GM12878 (cell line): ENCODE results near the gene SON. TPM values are rescaled to one million over a fixed set of nuclear protein-coding genes. Genes with fewer than 3 reads are reported as not detected.

Experiments used
- ATAC-seq: fragments of 200-7000 bp; cut with Tn5 transposase; 3 replicates; pipeline ENCODE4 v1.9.1; 2020; ENCODE audit warnings: mild to moderate bottlenecking, moderate library complexity
- BruUV-seq: library from RNA; stranded (reverse); fragments of 400-500 nt; replicated peaks from 2 replicates; lab custom pipeline; 2021; lab: Mats Ljungman, UMichigan
- CTCF ChIA-PET: fragments of 300-600 bp; sonication (Branson Sonifier 250); formaldehyde crosslinking; extraction: SDS; loops from one replicate; lab custom pipeline; 2021; ENCODE audit warnings: inconsistent platforms; lab: Yijun Ruan, JAX
- POLR2A ChIA-PET: fragments of 350-600 bp; formaldehyde crosslinking; extraction: SDS; loops from one replicate; lab custom pipeline; 2021; ENCODE audit warnings: inconsistent platforms; lab: Charles Lee
- RAD21 ChIA-PET: fragments of 300-600 bp; sonication (Branson Sonifier 250); formaldehyde crosslinking; loops from one replicate; lab custom pipeline; 2023; ENCODE audit warnings: antibody characterized with exemption; ENCODE audit not compliant: unreplicated experiment; lab: Charles Lee
- SMC1A ChIA-PET: fragments of 300-600 bp; sonication (Branson Sonifier 250); formaldehyde crosslinking; loops from one replicate; lab custom pipeline; 2023; ENCODE audit not compliant: unreplicated experiment, uncharacterized antibody; lab: Charles Lee
- DNase-seq: peaks from one replicate; pipeline ENCODE4 v3.0.0-alpha.2; 2011; ENCODE audit warnings: low read depth, low spot score
- FAIRE-seq: peaks from 3 replicates; lab custom pipeline; 2011; peaks lifted over from hg19 to GRCh38; lab: Jason Lieb, UNC
- H2AFZ ChIP-seq: 2 replicates; pipeline ENCODE4 v1.6.0; 2011; ENCODE audit warnings: low read depth, low read length, control low read depth; ENCODE audit not compliant: control insufficient read depth
- H3K27ac ChIP-seq: 2 replicates; pipeline ENCODE4 v1.5.1; 2011; ENCODE audit warnings: control low read depth; ENCODE audit not compliant: control insufficient read depth, insufficient read depth
- H3K27me3 ChIP-seq, 2 experiments: replicated peaks in 1 of 2; 2 replicates each; pipeline versions ENCODE4 v1.6.0 to v1.6.1; 2011; ENCODE audit warnings: low read length in 1 of 2; ENCODE audit not compliant: control insufficient read depth in 2 of 2, insufficient read depth in 2 of 2
- H3K36me3 ChIP-seq, 2 experiments: 2 replicates each; pipeline ENCODE4 v1.5.1; 2011; ENCODE audit warnings: low read length in 1 of 2; ENCODE audit not compliant: control insufficient read depth in 2 of 2, insufficient read depth in 2 of 2
- H3K4me1 ChIP-seq: 2 replicates; pipeline ENCODE4 v1.6.1; 2011; ENCODE audit warnings: mild to moderate bottlenecking, low read length, moderate library complexity, mixed read lengths; ENCODE audit not compliant: control insufficient read depth, insufficient read depth
- H3K4me2 ChIP-seq: 2 replicates; pipeline ENCODE4 v1.6.0; 2011; ENCODE audit warnings: control low read depth; ENCODE audit not compliant: control insufficient read depth, insufficient read depth
- H3K4me3 ChIP-seq: fragments of 200-600 bp; sonication (generic); 2 replicates; pipeline ENCODE4 v1.5.1; 2016
- H3K79me2 ChIP-seq: 2 replicates; pipeline ENCODE4 v1.6.0; 2011; ENCODE audit warnings: low read length; ENCODE audit not compliant: control insufficient read depth, insufficient read depth
- H3K9ac ChIP-seq: 2 replicates; pipeline ENCODE4 v1.8.0; 2011; ENCODE audit warnings: low read length, control low read depth, mixed read lengths; ENCODE audit not compliant: control insufficient read depth, insufficient read depth
- H3K9me3 ChIP-seq: replicated peaks from 3 replicates; pipeline ENCODE4 v1.5.1; 2011; ENCODE audit warnings: mild to moderate bottlenecking, low read length; ENCODE audit not compliant: control insufficient read depth, insufficient read depth
- H4K20me1 ChIP-seq: 2 replicates; pipeline ENCODE4 v1.6.0; 2011; ENCODE audit not compliant: control insufficient read depth, insufficient read depth
- BHLHE40 ChIP-seq, 2 experiments: fragments of 450-650 bp in 1 of 2; IDR thresholded peaks; 2 replicates each; pipeline ENCODE4 v1.6.1; 2011 to 2017; ENCODE audit warnings: low read depth in 2 of 2, borderline replicate concordance in 1 of 2, improper control_type of control experiment in 1 of 2, low read length in 1 of 2, mild to moderate bottlenecking in 1 of 2
- CEBPB ChIP-seq, 2 experiments: fragments of 150-350 bp in 1 of 2; IDR thresholded peaks; 2 replicates each; pipeline ENCODE4 v1.6.1; 2012 to 2014; ENCODE audit warnings: low read depth in 2 of 2, low read length in 2 of 2, borderline replicate concordance in 1 of 2, inconsistent platforms in 1 of 2
- FOXK2 ChIP-seq: fragments of 450-650 bp; IDR thresholded peaks from 2 replicates; pipeline ENCODE4 v1.6.1; 2017; ENCODE audit warnings: mild to moderate bottlenecking, moderate library complexity
- FOXM1 ChIP-seq: IDR thresholded peaks from 2 replicates; pipeline ENCODE4 v1.6.1; 2012; ENCODE audit warnings: low read depth, mild to moderate bottlenecking, inconsistent platforms, low read length, moderate library complexity
- JUNB ChIP-seq: IDR thresholded peaks from 2 replicates; pipeline ENCODE4 v1.6.1; 2016; ENCODE audit warnings: antibody characterized with exemption, mild to moderate bottlenecking
- KLF5 ChIP-seq: fragments of 450-650 bp; IDR thresholded peaks from 2 replicates; pipeline ENCODE4 v1.6.1; 2014; ENCODE audit warnings: mild to moderate bottlenecking; ENCODE audit not compliant: partially characterized antibody
- MEF2B ChIP-seq: fragments of 450-650 bp; IDR thresholded peaks from 2 replicates; pipeline ENCODE4 v1.6.1; 2018; ENCODE audit warnings: mild to moderate bottlenecking, moderate library complexity; ENCODE audit not compliant: partially characterized antibody, poor library complexity, severe bottlenecking
- NFXL1 ChIP-seq: fragments of 450-650 bp; IDR thresholded peaks from 2 replicates; pipeline ENCODE4 v1.6.1; 2017; ENCODE audit warnings: antibody characterized with exemption, mild to moderate bottlenecking, borderline replicate concordance
- NRF1 ChIP-seq: conservative IDR thresholded peaks from 2 replicates; pipeline ENCODE4 v1.6.1; 2011; ENCODE audit warnings: mild to moderate bottlenecking, low read depth, low read length, improper control_type of control experiment
- POU2F2 ChIP-seq: IDR thresholded peaks from 3 replicates; pipeline ENCODE4 v1.6.1; 2011; ENCODE audit warnings: low read depth, mild to moderate bottlenecking, low read length, borderline replicate concordance
- SRF ChIP-seq, 2 experiments: IDR thresholded peaks; 2 replicates each; pipeline ENCODE4 v1.6.1; 2011; ENCODE audit warnings: low read depth in 2 of 2, low read length in 2 of 2, mild to moderate bottlenecking in 1 of 2, moderate library complexity in 1 of 2
- SUPT20H ChIP-seq: IDR thresholded peaks from 2 replicates; pipeline ENCODE4 v1.6.1; 2011; ENCODE audit warnings: low read depth, mild to moderate bottlenecking, low read length, moderate library complexity, borderline replicate concordance; ENCODE audit not compliant: control insufficient read depth
- YBX1 ChIP-seq: fragments of 450-650 bp; IDR thresholded peaks from 2 replicates; pipeline ENCODE4 v1.6.1; 2016; ENCODE audit warnings: antibody characterized with exemption
- ZNF207 ChIP-seq: fragments of 450-650 bp; IDR thresholded peaks from 2 replicates; pipeline ENCODE4 v1.6.1; 2014; ENCODE audit warnings: antibody characterized with exemption, mild to moderate bottlenecking, borderline replicate concordance
- ZSCAN29 ChIP-seq: fragments of 450-650 bp; IDR thresholded peaks from 2 replicates; pipeline ENCODE4 v1.6.1; 2017; ENCODE audit warnings: mild to moderate bottlenecking, moderate library complexity
- WGBS: methylation state at CpG from one replicate; pipeline ENCODE4 v1.1.6; 2016; ENCODE audit warnings: low lambda C conversion rate; ENCODE audit not compliant: insufficient replicate concordance, insufficient coverage; ENCODE audit errors: missing lambda C conversion rate; 5-methylcytosine and 5-hydroxymethylcytosine counted together
- in situ Hi-C: fragments of 300-500 bp; cut with MboI; formaldehyde crosslinking; loops from 9 replicates; pipeline ENCODE4 v1.14.3; 2018; ENCODE audit warnings: mixed read lengths
- intact Hi-C: fragments of 100-400 bp; cut with micrococcal nuclease; formaldehyde crosslinking; loops from one replicate; pipeline ENCODE4 v1.14.2; 2022; ENCODE audit not compliant: unreplicated experiment
- polyA plus RNA-seq, 11 experiments: library from polyadenylated mRNA; depleted of rRNA in 4 of 11; unstranded in 6 of 11; stranded (reverse) in 5 of 11; fragments of >200 nt; fragmentation: Nextera tagmentation in 4 of 11; fragmentation: Illumina TruSeq in 1 of 11; extraction: Ambion mirVana in 4 of 11; extraction: Trizol in 1 of 11; gene quantifications; 1 replicate in 1 of 11; 2 replicates in 10 of 11; pipeline versions ENCODE4 v1.2.1 to v1.2.3, GENCODE V29; 2011 to 2016; ENCODE audit warnings: inconsistent platforms in 2 of 11, missing spikeins in 2 of 11, low read depth in 1 of 11
- total RNA-seq, 4 experiments: library from RNA; depleted of rRNA in 3 of 4; stranded (reverse); fragments of >200 nt in 3 of 4; fragmentation: Illumina TruSeq in 1 of 4; extraction: Trizol in 1 of 4; gene quantifications; 2 replicates each; pipeline versions ENCODE4 v1.2.1 to v1.2.3, GENCODE V29; 2013 to 2021
- TF ChIP-seq, protein P1 (sequence below): IDR thresholded peaks from 2 replicates; pipeline ENCODE4 v1.6.1; 2011; ENCODE audit warnings: low read depth, mild to moderate bottlenecking, low read length, moderate library complexity, borderline replicate concordance; ENCODE audit errors: extremely low read depth
- TF ChIP-seq, protein P2 (sequence below): fragments of 450-650 bp; formaldehyde crosslinking; IDR thresholded peaks from 2 replicates; pipeline ENCODE4 v1.4.0; 2022; ENCODE audit warnings: mild to moderate bottlenecking, moderate library complexity
- TF ChIP-seq, protein P3 (sequence below): IDR thresholded peaks from 2 replicates; pipeline ENCODE4 v1.6.1; 2011; ENCODE audit warnings: borderline replicate concordance, low read depth, mild to moderate bottlenecking, moderate library complexity, low read length; ENCODE audit not compliant: insufficient read depth, poor library complexity, severe bottlenecking

Gene SON
- total and polyA plus RNA-seq, 10 of the 15 experiments (the other 5 are each of a cell fraction or from before 2014, with no cell fraction given): 95.7 to 788 (median 251) TPM

DNA sequence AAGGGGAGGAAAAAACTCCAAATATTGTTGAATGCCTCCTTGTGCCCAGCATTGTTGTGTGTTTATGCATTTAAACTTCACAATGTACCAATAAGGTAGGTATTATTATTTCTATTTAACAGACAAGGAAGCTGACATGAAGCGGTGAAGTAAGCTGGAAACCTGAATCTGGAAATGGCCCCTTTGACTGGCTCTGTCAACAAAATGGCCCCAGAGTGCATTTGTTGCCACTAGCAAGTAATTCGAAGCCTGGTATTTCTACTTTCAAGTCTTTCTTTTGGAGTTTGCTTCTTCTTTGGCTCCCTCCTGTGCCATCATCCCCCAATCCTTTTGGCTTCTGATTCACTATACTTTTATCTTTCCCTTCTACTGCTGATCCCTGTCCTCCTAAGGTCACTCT, 75.6 kb downstream of the SON start (continued):
- TF ChIP-seq, protein P1, sequence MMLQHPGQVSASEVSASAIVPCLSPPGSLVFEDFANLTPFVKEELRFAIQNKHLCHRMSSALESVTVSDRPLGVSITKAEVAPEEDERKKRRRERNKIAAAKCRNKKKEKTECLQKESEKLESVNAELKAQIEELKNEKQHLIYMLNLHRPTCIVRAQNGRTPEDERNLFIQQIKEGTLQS: no peak

DNA sequence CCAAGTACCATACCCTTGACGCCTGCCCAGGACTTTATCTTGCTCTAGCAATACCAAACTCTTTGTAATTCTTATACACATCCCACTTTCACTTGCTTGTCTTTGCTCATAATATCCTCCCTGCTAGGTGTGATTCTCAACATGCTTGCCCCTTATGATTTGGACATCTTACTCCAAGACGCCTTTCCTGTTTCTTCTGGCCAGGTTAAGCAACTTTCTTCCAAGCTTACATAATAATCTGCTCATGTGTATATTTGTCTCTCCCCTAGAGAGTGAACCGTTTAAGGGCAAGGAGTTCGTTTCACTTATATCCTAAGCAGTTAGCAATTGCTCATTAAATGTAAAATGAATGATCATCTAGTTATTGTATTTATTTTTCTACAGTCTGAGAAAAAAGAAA, 76.9 kb downstream of the SON start:
- WGBS: 91% methylated on average over 4 of the region's 4 CpGs
- Histone ChIP-seq H3K9ac (no peak overlapping the region), H3K27ac (no peak overlapping the region), H3K79me2 (no peaks in the 10 kb centered on the region), H2AFZ (no peak overlapping the region), H3K4me3 (no peak overlapping the region), H3K36me3 (peaks cover 0 to 4% of the 10 kb centered on the region in 2 experiments; a peak in 1 of 4 replicates), H3K4me2 (no peak overlapping the region), H3K27me3 (no peaks in the 10 kb centered on the region), H3K4me1 (no peaks in the 10 kb centered on the region)
- BruUV-seq: no TSS peak
- ChIA-PET POLR2A (interaction anchor here (0.6 kb wide), 2 partner anchors 22 to 902 kb away, joined by 3 read pairs; partner anchors contain the start of gene CRYZL1), CTCF (interaction anchor here (4.5 kb wide), 1 partner anchor 14 kb away, joined by 27 read pairs; no protein-coding TSS in a partner anchor), RAD21 (no interaction called here)
- ATAC-seq: no peak
- in situ Hi-C loops (no loop called here), intact Hi-C loops (no loop called here)
- DNase-seq: no peak
- TF ChIP-seq POU2F2 (no peak), ZNF207 (no peak), YBX1 (no peak), SUPT20H (no peak), FOXM1 (no peak), BHLHE40 (IDR thresholded peaks at IDR 0.05; ENCODE audit: borderline replicate concordance in 1 of 2, low read depth in 2 of 2, low read length in 1 of 2) (no peak), ZSCAN29 (no peak), KLF5 (no peak), JUNB (no peak), SRF (IDR thresholded peaks at IDR 0.05; ENCODE audit: low read depth in 2 of 2, low read length in 2 of 2) (no peak), MEF2B (no peak), NRF1 (no peak), FOXK2 (no peak), NFXL1 (no peak), CEBPB (IDR thresholded peaks at IDR 0.05; ENCODE audit: borderline replicate concordance in 1 of 2, low read depth in 2 of 2, low read length in 2 of 2) (no peak)
- TF ChIP-seq, protein P2, sequence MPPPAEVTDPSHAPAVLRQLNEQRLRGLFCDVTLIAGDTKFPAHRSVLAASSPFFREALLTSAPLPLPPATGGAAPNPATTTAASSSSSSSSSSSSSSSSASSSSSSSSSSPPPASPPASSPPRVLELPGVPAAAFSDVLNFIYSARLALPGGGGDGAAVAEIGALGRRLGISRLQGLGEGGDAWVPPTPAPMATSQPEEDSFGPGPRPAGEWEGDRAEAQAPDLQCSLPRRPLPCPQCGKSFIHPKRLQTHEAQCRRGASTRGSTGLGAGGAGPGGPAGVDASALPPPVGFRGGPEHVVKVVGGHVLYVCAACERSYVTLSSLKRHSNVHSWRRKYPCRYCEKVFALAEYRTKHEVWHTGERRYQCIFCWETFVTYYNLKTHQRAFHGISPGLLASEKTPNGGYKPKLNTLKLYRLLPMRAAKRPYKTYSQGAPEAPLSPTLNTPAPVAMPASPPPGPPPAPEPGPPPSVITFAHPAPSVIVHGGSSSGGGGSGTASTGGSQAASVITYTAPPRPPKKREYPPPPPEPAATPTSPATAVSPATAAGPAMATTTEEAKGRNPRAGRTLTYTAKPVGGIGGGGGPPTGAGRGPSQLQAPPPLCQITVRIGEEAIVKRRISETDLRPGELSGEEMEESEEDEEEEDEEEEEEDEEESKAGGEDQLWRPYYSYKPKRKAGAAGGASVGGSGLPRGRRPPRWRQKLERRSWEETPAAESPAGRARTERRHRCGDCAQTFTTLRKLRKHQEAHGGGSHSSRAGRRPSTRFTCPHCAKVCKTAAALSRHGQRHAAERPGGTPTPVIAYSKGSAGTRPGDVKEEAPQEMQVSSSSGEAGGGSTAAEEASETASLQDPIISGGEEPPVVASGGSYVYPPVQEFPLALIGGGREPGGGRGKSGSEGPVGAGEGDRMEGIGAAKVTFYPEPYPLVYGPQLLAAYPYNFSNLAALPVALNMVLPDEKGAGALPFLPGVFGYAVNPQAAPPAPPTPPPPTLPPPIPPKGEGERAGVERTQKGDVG (CRISPR knock-in tag): no peak
- TF ChIP-seq, protein P3, sequence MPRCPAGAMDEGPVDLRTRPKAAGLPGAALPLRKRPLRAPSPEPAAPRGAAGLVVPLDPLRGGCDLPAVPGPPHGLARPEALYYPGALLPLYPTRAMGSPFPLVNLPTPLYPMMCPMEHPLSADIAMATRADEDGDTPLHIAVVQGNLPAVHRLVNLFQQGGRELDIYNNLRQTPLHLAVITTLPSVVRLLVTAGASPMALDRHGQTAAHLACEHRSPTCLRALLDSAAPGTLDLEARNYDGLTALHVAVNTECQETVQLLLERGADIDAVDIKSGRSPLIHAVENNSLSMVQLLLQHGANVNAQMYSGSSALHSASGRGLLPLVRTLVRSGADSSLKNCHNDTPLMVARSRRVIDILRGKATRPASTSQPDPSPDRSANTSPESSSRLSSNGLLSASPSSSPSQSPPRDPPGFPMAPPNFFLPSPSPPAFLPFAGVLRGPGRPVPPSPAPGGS: no peak
- TF ChIP-seq, all 136 proteins: peak for 0
- Histone ChIP-seq H3K9me3 (no peaks in the 10 kb centered on the region), H4K20me1 (no peaks in the 10 kb centered on the region)
- SMC1A ChIA-PET: interaction anchor here (1.8 kb wide), 1 partner anchor 14 kb away, joined by 3 read pairs; no protein-coding TSS in a partner anchor
- FAIRE-seq: no peak
